Measurements from ENCODE around the gene JMJD8.

DNA sequence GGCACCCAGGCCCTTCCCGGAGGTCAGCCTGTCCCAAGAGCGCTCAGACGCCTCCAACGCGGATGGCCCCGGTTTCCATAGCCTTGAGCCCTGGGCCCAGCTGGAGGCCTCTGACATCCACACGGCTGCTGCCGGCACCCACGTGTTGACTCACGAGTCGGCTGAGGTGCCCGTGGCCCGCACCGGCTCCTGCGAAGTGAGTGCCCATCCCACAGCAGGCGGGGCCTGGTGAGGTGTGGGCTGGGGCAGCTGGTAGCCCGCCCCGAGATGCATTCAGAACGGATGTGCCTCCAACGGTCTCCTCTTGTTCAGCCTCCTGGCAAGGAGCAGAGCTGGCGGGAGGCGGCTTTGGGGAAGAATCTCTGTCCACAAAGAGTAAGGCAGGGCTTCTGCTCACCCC, 32.3 kb downstream of the JMJD8 start:
- TF ChIP-seq, protein P1, sequence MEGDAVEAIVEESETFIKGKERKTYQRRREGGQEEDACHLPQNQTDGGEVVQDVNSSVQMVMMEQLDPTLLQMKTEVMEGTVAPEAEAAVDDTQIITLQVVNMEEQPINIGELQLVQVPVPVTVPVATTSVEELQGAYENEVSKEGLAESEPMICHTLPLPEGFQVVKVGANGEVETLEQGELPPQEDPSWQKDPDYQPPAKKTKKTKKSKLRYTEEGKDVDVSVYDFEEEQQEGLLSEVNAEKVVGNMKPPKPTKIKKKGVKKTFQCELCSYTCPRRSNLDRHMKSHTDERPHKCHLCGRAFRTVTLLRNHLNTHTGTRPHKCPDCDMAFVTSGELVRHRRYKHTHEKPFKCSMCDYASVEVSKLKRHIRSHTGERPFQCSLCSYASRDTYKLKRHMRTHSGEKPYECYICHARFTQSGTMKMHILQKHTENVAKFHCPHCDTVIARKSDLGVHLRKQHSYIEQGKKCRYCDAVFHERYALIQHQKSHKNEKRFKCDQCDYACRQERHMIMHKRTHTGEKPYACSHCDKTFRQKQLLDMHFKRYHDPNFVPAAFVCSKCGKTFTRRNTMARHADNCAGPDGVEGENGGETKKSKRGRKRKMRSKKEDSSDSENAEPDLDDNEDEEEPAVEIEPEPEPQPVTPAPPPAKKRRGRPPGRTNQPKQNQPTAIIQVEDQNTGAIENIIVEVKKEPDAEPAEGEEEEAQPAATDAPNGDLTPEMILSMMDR (IDR thresholded peaks at IDR 0.05; ENCODE audit: insufficient read depth, low read length), result no peak
- TF ChIP-seq REST (IDR thresholded peaks at IDR 0.05; ENCODE audit: insufficient replicate concordance, low read depth) (no peak), POLR2AphosphoS5 (IDR thresholded peaks at IDR 0.05; ENCODE audit: low read depth) (peak; percentile 64)
